HUES64 (cell line): Measurements from ENCODE around the gene ATN1. TPM values are rescaled to one million over a fixed set of nuclear protein-coding genes. Genes with fewer than 3 reads are reported as not detected.
"Not testable (repeated sequence)": the region's sequence is repeated elsewhere in the genome, so short reads cannot be mapped to it uniquely, and the experiment has no call there.

Experiments
- H3K27ac ChIP-seq: 2 replicates; pipeline ENCODE4 v1.7.0; 2013; ENCODE audit warnings: low read depth, low read length, inconsistent platforms
- H3K27me3 ChIP-seq: 2 replicates; pipeline ENCODE4 v1.6.1; 2013; ENCODE audit warnings: mild to moderate bottlenecking, low read length; ENCODE audit not compliant: insufficient read depth
- H3K36me3 ChIP-seq: 2 replicates; pipeline ENCODE4 v1.6.1; 2013; ENCODE audit warnings: mild to moderate bottlenecking, low read length; ENCODE audit not compliant: insufficient read depth
- H3K4me1 ChIP-seq: 2 replicates; pipeline ENCODE4 v1.6.1; 2013; ENCODE audit warnings: mild to moderate bottlenecking, low read length, moderate library complexity; ENCODE audit not compliant: insufficient read depth
- H3K4me3 ChIP-seq: 2 replicates; pipeline ENCODE4 v1.5.1; 2013; ENCODE audit warnings: mild to moderate bottlenecking, low read length, moderate library complexity
- H3K9ac ChIP-seq: 2 replicates; pipeline ENCODE4 v1.6.1; 2013; ENCODE audit warnings: mild to moderate bottlenecking, low read depth, low read length
- H3K9me3 ChIP-seq: 2 replicates; pipeline ENCODE4 v1.6.1; 2013; ENCODE audit warnings: low read depth, low read length; ENCODE audit not compliant: insufficient read depth
- WGBS: fragments of 150-250, 120-280 bp; methylation state at CpG from one replicate; pipeline ENCODE4 v1.1.7; 2013; ENCODE audit warnings: missing lambda C conversion rate; 5-methylcytosine and 5-hydroxymethylcytosine counted together
- polyA plus RNA-seq, 2 experiments: library from polyadenylated mRNA; stranded (reverse); fragments of 50-300 nt; gene quantifications; one replicate each; pipeline ENCODE4 v1.2.3, GENCODE V29; 2013

The ATN1 gene, protein sequence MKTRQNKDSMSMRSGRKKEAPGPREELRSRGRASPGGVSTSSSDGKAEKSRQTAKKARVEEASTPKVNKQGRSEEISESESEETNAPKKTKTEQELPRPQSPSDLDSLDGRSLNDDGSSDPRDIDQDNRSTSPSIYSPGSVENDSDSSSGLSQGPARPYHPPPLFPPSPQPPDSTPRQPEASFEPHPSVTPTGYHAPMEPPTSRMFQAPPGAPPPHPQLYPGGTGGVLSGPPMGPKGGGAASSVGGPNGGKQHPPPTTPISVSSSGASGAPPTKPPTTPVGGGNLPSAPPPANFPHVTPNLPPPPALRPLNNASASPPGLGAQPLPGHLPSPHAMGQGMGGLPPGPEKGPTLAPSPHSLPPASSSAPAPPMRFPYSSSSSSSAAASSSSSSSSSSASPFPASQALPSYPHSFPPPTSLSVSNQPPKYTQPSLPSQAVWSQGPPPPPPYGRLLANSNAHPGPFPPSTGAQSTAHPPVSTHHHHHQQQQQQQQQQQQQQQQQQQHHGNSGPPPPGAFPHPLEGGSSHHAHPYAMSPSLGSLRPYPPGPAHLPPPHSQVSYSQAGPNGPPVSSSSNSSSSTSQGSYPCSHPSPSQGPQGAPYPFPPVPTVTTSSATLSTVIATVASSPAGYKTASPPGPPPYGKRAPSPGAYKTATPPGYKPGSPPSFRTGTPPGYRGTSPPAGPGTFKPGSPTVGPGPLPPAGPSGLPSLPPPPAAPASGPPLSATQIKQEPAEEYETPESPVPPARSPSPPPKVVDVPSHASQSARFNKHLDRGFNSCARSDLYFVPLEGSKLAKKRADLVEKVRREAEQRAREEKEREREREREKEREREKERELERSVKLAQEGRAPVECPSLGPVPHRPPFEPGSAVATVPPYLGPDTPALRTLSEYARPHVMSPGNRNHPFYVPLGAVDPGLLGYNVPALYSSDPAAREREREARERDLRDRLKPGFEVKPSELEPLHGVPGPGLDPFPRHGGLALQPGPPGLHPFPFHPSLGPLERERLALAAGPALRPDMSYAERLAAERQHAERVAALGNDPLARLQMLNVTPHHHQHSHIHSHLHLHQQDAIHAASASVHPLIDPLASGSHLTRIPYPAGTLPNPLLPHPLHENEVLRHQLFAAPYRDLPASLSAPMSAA (N-terminal part only)
- polyA plus RNA-seq (2013, experiment 1 of 2): 63.0 TPM
- polyA plus RNA-seq (2013, experiment 2 of 2): 65.5 TPM

- H3K9me3 ChIP-seq: no peaks in the 10 kb centered on the region
- under 1% methylated on average over 66 of the region's 66 CpGs for WGBS
- peak within 1 kb of the TSS; percentile 80 for H3K4me3 ChIP-seq
- peak within 1 kb of the TSS; percentile 81 for H3K9ac ChIP-seq
- peak within 1 kb of the TSS; percentile 93 for H3K27ac ChIP-seq
- peaks cover 32% of the 10 kb centered on the region for H3K4me1 ChIP-seq
- no peaks in the 10 kb centered on the region for H3K27me3 ChIP-seq
- peaks cover 22% of the 10 kb centered on the region for H3K36me3 ChIP-seq
Observed at GRCh38 chr12:6927379-6928021, at the start of gene ATN1. Gene ATN1, plus strand, starts transcription at chr12:6927959. Its CDS starts 6,043 bp downstream, at chr12:6934002.

GRCh38 chr12:6879824-6880223 is 47.9 kb upstream of the ATN1 start:
- not testable (repeated sequence) for H3K9ac ChIP-seq, H3K4me3 ChIP-seq, H3K27ac ChIP-seq, H3K27me3 ChIP-seq, H3K4me1 ChIP-seq, H3K9me3 ChIP-seq
- 95% methylated on average over 10 of the region's 11 CpGs for WGBS
- H3K36me3 ChIP-seq: peaks cover 12% of the 10 kb centered on the region

GRCh38 chr12:6883252-6883651 is 44.5 kb upstream of the ATN1 start:
- Histone ChIP-seq H3K9me3 (no peaks in the 10 kb centered on the region), H3K27me3 (no peaks in the 10 kb centered on the region), H3K27ac (no peak overlapping the region), H3K4me1 (peaks cover 22% of the 10 kb centered on the region), H3K4me3 (no peak overlapping the region), H3K9ac (no peak overlapping the region), H3K36me3 (peaks cover 11% of the 10 kb centered on the region)
- 96% methylated on average over 5 of the region's 5 CpGs for WGBS

DNA sequence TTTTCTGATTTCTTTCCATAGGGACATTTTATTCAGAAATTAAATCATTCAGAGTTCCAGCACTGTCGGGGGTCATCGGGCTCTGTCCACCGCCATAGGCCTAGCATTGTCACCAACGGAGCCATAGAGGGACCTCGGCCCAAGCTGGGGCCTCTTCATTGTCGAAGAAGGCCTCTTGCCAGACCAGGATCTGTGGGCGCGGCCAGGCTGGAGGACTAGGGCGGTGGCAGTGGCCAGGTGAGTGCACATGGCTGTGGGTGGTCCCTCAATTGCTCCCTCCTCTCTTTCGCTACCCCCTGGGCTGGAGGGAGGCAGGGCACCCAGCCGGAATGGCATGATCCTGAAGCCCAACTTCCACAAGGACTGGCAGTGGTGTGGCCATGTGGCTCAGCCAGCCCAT is 44.1 kb upstream of the ATN1 start:
- H3K4me3 ChIP-seq: no peak overlapping the region
- H3K36me3 ChIP-seq: peaks cover 11% of the 10 kb centered on the region
- no peaks in the 10 kb centered on the region for H3K27me3 ChIP-seq
- H3K4me1 ChIP-seq: peaks cover 26% of the 10 kb centered on the region
- WGBS: 93% methylated on average over 11 of the region's 11 CpGs
- no peak overlapping the region for H3K9ac ChIP-seq
- no peaks in the 10 kb centered on the region for H3K9me3 ChIP-seq
- H3K27ac ChIP-seq: 0 out of 2 replicates have a peak overlapping the region, but pooled peaks have one; percentile 19

DNA sequence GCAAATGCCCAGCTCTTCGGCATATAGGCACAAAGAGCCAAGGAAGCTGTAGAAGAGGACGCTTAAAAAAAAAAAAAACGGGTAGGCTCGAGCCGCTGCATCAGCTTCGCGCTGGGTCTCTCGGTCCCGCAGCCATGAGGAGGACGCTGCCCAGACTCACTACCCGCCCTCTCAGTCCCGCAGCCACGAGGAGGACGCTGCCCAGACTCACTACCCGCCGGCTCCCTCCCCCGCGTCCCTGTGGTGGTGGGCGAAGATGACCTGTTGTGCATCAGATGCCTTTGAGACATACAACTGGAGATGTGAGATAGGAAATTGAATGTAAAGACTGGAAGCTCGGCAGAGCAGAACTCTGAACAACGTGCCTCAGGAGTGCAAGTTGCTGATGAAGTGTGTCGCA is 43.2 kb upstream of the ATN1 start:
- Histone ChIP-seq H3K36me3 (peaks cover 11% of the 10 kb centered on the region), H3K27me3 (no peaks in the 10 kb centered on the region), H3K4me1 (peaks cover 29% of the 10 kb centered on the region), H3K4me3 (no peak overlapping the region), H3K9ac (no peak overlapping the region), H3K27ac (peak overlapping the region; percentile 97), H3K9me3 (no peaks in the 10 kb centered on the region)
- WGBS: 77% methylated on average over 22 of the region's 22 CpGs

- not testable (repeated sequence) for H3K9ac ChIP-seq, H3K9me3 ChIP-seq, H3K27me3 ChIP-seq, H3K4me3 ChIP-seq
- peaks cover 11% of the 10 kb centered on the region for H3K36me3 ChIP-seq
- peaks cover 35% of the 10 kb centered on the region for H3K4me1 ChIP-seq
- peak overlapping the region; percentile 86; the same call in 1 of the 2 replicates for H3K27ac ChIP-seq
- WGBS: 41% methylated on average over 9 of the region's 15 CpGs
Observed at GRCh38 chr12:6886206-6886999, 41.4 kb upstream of the ATN1 start.

DNA sequence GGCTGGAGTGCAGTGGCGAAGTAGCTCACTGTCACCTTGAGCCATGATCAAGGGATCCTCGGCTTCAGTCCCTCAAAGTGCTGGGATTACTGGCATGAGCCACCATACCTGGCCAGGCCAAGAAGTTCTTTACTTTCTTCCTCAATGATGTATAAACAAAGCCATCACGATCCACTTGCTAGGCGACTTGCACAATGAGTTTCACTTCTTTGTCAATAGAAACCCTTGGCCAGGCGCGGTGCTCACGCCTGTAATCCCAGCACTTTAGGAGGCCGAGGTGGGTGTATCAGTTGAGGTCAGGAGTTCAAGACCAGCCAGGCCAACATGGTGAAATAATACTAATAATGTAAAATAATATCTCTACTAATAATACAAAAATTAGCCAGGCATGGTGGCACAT is 40.3 kb upstream of the ATN1 start:
- H3K4me3 ChIP-seq: no peak overlapping the region
- peak overlapping the region; percentile 86; the same call in 1 of the 2 replicates for H3K27ac ChIP-seq
- peak overlapping the region; percentile 30; the same call in 1 of the 2 replicates for H3K9ac ChIP-seq
- 94% methylated on average over 8 of the region's 8 CpGs for WGBS
- H3K36me3 ChIP-seq: peaks cover 11% of the 10 kb centered on the region
- no peaks in the 10 kb centered on the region for H3K9me3 ChIP-seq
- peaks cover 35% of the 10 kb centered on the region for H3K4me1 ChIP-seq
- H3K27me3 ChIP-seq: no peaks in the 10 kb centered on the region

- peak overlapping the region; percentile 45 for H3K27ac ChIP-seq
- H3K9ac ChIP-seq: no peak overlapping the region
- peaks cover 11% of the 10 kb centered on the region for H3K36me3 ChIP-seq
- no peak overlapping the region for H3K4me3 ChIP-seq
- peaks cover 35% of the 10 kb centered on the region for H3K4me1 ChIP-seq
- 87% methylated on average over 2 of the region's 2 CpGs for WGBS
- no peaks in the 10 kb centered on the region for H3K27me3 ChIP-seq
- H3K9me3 ChIP-seq: no peaks in the 10 kb centered on the region
Observed at GRCh38 chr12:6888360-6888759, 39.4 kb upstream of the ATN1 start.

- not testable (repeated sequence) for H3K4me3 ChIP-seq, H3K27ac ChIP-seq, H3K9ac ChIP-seq, H3K9me3 ChIP-seq, H3K36me3 ChIP-seq, H3K27me3 ChIP-seq
- 83% methylated on average over 7 of the region's 7 CpGs for WGBS
- peaks cover 35% of the 10 kb centered on the region for H3K4me1 ChIP-seq
Observed at GRCh38 chr12:6888794-6889193, 39.0 kb upstream of the ATN1 start.
